NCI-H524 (cell line): Measurements from ENCODE around the gene SND1.

ENCODE experiments used
- DNase-seq, 2 experiments: peaks; one replicate each; lab custom pipeline; 2025; lab: John Stamatoyannopoulos, UW

Gene SND1

DNA sequence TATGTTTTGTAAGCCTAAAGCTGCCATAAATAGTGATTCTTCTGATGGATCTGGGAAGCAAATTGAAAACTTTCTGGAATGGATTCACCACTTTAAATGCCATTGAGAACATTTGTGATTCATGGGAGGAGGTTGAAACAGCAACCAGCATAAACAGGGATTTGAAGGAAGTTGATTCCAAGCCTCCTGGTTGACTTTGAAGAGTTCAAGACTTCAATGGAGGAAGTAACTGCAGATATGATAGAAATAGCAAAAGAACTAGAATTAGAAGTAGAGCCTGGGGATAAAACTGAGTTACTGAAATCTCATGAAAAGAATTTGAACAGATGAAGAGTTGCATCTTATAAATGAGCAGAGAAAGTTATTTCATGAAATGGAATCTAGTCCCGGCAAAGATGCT lies 280.1 kb downstream of the SND1 start:
- DNase-seq: no peak

DNA sequence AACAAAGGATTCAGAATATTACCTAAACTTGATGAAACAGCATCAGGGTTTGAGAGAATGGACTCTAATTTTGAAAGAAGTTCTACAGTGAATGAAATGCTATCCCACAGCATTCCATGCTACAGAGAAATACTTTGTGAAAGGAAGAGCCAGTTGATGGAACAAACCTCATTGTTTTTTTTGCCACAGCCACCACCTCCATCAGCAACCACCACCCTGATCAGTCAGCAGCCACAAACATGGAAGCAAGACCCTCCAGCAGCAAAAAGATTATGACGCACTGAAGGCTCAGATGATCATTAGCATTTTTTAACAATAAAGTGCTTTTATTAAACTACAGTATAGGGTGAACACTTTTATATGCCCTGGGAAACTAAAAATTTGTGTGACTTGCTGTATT lies 280.5 kb downstream of the SND1 start:
- no peak for DNase-seq

DNA sequence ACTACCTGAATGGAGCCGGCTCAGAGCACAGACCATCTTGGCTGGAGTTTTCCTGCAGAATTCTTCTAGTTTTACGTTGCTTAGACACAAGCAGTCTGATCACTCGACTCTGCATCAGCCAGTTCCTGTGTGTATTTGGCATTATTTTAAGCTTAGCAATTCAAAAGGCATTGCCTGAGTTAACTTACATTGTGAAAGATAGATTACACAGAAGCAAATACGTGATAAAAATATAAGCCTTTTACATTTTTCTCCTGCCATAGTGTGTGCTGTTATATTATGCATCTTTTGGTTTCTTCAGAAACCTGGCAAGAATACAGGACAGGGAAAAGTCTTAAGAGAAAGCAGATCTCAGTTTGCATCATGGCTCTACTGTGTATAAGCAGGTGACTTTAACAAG lies 281.2 kb downstream of the SND1 start:
- no peak for DNase-seq

DNA sequence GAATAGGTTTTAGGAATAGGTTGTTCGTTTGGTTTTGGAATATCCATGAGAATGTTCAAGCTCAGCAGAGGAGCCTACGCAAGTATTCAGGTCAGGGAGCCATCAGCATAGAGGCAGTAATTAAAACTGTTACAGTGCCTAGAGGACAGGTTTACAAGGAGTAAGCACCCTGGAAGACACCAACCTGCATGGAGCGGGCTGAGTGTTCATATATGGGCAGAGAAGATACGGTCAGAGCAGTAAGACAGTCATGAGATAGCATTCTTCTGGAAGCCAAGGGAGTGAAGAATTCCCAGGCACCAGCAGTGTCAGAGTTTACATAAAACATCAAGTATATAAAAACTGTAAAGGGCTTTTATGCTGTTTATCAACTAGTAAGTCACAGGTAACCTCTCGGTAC lies 282.7 kb downstream of the SND1 start:
- DNase-seq: no peak

DNA sequence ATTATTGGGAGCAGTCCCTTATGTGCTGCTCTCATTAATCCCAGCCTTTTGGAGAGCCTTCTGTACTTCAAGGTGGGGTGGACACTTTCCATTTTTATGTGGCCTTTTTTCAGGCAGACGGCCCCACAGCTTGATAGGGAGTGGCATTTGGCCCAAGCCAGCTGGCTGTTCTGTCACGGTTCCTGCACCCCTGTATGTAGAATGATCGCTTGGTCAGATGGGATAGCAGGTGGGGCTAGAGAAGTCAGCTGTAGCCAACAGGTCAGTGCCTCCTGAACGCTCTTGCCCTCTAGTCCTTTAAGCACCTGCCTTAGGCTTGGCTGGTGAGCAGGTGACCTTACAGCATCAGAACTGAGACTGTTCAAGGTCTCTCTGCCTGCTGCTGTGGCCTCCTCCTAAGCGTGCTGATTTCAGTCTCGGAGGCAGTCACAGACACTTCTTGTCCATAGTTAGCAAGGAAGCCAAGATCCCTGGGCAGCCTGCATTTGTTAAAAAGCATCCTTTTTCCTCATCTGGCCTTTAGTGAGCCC lies 283.9 kb downstream of the SND1 start:
- peak; percentile 92 to 98 for DNase-seq

DNA sequence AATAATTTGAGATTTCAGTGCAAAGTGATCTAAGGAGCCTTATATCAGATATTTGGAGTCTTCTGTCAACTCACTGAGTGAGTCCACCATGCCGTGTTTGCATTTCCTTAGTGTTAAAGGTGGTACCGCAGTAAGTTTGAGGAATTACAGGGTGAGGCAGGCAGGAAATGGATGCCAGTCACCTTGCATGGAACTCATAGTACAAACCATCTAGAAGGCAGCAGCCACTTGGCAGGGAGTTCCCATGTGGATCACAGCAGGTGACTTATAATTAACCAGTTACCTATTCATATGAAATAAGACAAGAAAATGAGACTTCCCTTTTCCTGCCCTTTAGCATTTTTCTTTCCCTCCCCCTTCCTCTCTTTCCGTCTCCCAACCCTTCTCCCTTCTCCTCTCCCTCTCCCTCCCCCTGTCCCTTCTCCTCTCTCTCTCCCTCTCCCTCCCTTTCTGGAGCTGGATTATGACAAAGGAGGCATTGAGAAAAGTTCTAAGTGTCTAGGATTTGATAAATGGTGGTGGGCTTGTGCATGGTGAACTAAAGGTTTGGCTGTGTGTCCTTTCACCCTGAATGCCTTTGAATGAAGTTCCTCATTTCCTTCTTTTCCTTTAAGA lies 285.2 kb downstream of the SND1 start:
- DNase-seq: no peak

DNA sequence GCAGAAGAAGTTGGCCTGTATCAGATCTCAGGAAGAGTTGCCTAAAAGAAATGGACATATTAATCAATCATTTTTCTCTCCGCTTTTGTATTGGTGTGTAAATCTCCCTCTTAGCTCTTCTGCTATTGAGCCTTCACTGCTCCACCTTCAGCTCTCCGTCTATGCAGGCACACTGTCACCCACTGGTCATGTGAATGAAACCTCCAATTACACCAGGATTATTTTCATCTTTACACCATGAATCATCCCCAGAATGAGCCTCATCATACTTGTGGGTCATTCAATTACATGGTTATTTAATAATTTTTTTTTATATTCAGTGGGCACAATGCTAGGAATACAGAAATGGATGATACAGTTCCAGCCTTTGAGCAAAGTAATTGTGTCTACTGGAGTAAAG lies 286.6 kb downstream of the SND1 start:
- peak in 1 of 2 experiments; percentile 18 for DNase-seq

DNA sequence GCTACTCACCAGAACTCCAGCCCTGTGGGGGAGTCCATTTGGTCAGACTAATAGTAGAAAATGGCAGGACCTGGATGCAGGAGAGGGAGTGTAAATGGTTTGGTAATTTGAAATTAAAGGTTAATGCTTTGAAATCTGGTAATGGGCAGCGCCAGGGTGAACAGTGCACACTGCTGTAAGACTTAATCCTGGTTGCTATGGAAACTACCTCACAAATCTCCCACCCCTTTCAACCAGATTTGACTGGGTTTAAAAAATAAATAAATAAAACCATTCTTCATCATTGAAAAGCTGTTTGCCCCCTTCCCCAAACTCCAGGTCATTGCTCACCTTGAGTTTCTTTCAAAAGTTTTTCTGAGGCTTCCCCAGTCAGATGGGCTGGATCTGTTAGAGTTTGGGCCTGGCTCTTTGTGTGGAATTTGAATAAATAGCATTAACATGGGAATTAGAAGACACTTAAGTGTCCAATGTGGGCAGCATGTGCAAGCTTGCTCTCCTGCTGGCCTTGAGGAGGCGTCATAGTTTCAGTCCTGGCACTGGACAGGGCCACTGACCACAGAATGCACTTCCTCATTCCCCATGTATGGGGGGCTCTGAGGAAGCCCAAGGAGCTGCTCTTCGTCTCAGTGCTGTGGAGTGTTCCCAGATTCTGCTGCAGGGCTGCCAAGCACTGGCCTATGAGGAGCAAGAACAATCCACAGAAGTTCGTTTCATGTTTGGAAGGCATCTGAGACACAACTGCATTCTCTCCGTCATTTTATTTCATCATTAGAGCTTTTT lies 288.6 kb downstream of the SND1 start:
- DNase-seq: peak in 1 of 2 experiments; percentile 64

DNA sequence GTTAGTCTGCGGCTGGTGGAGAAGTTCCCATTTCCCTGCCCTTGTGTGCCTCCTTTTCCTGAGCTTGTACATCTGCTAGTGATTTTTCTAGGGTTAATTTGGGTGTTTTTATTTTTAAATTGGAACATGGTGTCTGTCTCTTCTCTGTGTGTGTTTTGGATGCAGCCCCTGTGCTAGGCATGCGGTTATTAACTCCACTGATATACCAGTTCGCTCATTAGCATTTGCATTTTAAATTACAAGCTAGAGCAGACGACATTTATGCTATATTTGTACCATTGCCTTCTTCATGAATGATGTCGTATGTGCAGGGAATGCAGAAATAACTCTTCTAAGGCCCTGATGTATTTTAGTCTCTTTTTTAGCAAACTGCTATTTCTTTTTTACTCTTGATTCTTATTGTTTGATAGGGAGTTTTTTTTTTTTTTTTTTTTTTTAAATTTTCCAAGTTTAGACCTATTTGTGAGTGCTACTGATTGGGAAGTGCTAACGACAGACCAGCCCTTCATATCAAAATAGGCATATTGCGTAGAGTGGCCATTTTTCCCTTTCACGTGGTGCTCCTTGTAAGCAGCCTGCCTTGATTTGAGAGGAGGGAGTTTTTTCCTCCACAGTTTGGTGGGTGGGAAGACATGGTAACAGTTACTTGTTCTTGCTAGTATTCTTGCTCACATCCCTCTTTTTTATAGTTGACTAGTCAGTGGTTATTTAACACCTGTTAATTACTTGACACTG lies 289.6 kb downstream of the SND1 start:
- DNase-seq: peak in 1 of 2 experiments; percentile 64

DNA sequence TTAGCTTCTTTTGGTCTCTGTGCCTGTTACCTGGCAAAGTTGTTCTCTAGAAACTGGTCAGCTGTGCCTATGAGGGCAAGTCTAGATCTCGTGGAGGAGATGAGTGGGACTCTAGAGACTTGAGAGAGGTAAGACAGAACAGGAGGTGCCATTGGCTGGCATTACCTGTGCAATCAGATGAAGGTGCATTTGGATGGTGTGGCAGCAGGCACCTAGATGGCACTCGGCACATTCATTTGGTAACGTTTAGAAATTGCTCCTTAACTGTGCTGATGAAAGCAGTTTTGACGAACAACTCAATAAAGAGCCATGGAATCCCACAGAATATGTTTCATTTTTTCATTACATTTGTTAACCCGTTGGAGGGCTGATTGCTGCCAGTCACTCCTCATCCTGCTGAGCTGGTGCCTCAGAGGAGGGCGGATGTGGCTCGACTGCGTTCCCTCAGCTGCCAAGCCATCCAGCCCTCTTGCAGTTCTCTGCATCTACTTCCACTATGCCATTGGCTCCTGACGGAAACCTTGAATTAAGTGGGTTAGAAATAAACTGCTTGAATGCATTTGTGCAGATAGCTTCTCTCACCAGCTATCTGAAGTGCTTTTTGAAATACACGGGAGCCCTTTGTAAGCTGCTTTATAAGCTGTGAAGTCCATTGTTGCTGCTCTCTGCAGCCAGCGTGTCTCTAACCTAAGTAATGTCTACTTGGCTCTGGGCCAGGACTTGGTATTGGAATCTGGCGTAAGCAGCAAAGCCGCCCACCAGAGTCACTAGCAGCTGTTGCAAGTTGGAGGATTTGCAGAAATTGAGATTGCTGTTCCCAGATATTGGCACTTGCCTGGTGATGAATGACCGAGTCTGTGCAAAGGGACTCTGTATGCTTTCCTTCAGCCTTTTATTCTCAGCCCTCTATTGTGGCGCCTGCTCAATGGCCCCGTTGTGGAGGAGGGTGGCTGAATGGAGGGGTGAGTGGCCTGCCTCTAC lies 291.8 kb downstream of the SND1 start:
- peak; percentile 96 to 98 for DNase-seq

DNA sequence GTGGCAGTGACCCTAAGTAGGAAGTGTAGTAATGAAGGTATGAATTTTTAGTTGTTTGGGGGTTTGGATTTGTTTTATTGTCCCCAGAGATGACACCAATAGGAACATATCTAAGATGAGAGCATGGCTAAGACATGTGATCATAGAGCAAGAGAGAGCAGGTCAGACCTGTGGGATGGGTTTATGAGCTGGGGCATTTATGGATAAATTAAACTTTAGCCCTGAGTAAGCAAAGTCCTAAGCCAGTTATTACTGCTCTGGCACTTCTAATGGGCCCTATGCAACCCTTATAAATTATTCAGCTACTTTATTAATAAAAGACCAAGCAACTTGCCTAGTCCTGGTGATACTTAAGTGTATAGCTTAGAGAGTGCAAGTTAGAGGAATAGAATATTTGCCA lies 294.1 kb downstream of the SND1 start:
- DNase-seq: no peak

DNA sequence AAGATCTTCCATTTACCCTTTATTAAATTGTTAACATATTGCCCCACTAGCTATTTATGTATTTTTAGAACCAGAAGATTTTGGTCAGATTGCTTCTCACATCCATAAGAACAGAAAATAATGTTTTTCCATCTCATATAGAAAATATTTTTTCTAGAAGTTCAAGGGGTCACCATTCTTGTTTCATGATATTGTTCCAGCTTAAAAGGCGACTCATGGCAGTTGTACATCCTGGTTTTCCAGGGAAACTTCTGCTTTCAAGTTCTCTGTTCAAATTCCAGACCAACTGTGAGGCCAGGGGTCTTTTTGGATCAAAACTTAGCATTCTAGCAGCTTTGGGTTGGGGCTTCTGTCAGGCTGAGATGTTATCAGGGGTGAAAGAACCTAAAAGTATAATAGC lies 294.9 kb downstream of the SND1 start:
- DNase-seq: no peak

DNA sequence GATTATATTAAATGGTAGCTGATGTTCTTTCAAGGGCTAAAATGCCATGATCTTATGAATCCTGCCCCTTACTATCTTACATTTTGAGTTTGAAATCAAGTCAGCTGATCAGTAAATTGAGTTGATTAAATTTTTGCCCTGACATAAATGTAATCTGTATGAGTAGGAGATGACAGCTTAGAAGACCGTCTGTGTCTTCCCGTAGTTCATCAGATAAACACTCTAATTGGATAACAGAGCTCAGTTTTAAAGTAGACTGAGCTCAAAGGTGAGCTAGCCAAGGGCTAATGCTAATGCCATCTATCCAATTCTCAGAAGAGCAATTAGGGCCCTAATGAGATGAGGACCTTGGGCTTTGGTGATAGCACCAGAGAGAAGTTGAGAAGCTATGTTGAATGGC lies 296.3 kb downstream of the SND1 start:
- peak in 1 of 2 experiments; percentile 16 for DNase-seq

DNA sequence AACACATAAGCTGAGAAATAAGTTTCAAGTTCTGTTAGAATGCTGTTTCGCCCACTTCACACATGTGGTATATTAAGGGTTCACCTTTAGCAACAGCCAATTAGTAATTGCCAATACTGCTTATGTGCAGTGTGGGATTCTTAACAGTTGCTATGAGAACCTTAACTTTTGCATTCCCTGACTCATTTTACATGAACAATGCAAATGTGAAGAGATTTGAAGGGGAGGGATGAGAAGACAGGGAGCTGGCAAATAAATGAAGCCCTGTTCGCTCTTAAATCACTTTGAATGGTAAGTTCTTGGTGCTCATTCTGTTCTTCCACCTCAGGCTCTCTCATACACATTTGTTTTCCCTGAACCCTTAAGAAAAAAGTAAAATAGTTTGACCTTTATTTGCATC lies 296.9 kb downstream of the SND1 start:
- DNase-seq: no peak

DNA sequence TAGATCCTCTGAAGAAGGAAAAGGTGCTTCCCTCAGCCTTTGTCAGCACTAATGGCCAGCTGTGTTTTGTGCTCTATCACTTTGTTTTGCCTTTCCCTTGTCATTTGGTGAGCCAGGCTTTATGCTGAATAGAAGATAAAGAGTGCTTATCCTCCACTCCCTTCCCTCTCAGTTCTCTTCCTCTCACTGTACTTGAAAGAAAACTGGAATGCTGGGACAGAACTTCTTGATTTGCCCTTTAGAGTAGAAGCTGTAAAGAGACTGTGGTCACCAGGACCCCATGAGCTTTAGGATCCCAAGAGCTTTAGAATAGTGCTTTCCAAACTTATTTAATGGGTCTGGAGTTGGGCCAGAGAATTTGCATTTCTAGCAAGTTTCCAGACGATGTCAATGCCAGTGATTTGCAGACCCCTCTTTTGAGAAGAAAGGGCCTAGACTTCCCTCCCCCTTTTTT lies 297.8 kb downstream of the SND1 start:
- DNase-seq: no peak

DNA sequence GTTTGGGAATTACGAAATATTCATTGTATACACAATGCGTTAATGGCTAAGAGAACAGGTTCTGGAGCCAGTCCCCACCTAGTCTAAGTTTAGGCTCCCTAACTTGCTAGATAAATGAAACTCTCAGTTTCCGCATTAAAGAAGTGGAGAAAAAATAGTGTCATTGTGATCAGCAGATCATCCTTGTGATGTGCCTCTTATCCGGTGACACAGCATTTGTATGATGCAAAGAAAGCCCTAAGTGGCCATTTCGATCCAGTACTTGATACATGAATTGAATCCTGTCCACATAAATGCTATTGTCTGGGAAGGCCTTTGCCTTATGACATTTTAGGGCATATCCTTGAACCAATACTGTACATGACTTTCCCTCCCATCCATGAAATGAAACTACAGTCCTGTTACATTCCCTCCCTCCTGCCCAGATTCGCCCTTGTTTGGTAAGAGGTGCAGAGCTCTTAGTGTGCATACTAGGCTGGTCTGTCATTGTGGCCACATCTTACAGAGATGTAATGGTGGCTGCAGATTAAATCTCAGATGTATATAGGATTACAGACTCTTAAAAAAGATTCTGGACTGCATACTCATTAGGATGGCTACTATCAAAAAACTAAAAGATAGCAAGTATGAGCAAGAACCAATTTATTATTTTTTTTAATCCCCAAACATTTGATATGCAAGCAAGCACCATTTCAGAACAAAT lies 298.4 kb downstream of the SND1 start:
- no peak for DNase-seq

DNA sequence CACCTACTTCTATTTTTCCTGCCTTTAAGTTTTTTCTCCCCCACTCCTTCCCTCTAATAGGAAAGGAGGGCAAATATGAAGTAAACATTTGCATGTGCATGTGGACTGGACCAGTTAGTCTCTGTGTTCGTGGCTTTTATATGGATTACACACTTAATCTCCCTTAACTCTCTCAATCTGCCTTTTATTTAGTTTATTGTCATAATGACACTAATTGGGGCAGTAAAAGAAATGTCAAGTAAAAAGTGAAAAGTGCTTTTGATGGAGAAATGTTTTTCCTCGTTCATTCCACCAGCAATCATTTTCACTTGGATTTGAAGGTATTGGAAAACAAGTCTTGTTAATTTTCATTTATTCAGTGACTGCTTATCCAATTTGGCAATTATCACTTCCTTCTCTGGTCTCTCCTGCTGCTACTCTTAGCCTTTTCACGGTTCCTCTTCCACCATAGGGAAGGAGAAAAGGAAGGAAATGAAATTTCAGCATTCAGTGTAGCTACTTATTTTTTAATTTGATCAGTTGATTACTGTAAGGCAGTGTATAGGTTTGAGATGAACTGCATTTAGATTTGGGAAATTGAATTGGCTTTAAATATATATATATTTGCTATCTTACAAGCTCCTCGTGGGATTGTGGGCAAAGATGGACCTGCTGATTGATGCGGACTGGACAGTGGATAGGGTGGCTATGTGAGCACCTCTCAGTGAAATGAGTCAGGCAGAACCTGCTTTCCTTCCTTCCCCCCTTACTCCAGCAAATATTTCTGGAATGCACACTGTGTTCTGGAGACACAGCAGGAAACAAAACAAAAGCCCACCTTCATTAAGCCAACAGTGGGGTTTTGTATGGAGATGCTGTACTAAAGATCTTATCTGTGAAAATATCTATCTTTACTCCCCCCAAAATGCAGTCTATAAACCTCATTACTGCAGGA lies 301.7 kb downstream of the SND1 start:
- no peak for DNase-seq

DNA sequence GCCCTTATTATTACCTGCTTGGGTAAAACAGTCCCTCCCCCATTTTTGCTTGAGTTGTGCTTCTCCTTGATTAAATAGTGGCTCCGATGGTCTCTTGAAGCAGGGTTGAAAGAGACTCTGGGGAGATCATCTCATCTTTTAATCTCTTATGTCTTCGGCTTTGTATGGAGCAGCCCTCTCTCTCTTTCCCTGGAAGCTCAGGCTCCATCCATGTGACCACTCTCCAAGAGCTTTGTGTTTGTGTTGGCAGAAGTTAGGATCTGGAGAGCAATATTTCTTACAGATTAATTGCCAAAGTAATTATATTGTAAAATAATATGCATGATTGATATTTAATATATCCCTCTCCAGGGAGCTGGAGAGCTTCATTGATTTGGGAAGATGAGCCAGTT lies 302.4 kb downstream of the SND1 start:
- peak; percentile 8 to 45 for DNase-seq

DNA sequence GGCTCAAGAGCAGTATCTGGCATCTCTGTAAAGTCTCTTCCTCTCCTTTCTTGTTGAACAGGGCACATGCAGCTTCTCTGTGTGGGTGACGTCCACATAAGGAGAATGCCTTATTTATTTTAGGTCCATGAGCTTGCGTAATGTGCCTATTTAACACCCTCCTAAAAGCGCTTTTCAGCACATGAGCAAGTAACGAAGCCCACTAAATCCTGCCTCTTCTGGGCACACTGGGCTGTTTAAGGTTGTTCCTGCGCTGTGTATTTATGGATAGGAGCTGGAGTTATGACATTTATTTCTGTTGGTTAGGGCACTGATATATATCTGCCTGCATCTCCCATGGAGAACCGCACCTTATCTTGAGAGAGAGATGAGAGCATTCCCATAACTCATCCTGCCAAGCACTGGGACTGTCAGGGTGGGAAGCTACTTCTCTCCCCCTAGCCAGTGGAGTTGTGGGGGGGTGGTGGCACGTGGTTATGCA lies 303.1 kb downstream of the SND1 start:
- no peak for DNase-seq

DNA sequence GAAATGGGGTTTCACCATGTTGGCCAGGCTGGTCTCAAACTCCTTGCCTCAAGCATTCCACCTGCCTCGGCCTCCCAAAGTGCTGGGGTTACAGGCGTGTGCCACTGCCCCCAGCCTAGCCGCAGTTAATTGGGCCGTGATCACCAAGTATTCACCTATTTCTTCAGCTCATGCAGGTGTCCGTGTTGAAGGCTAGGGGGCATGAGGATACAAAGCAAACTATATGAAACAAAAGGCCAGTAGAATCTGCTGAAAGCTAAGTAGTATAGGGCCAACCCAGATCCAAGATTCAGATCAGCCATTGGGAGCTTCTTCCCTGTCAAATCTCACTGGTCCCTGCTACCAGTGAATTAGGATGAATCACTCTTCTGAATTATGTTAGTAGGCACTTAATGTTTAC lies 305.9 kb downstream of the SND1 start:
- DNase-seq: no peak
